HG03439 (cell line): ENCODE results near the gene TAB3.

Experiments used
- ATAC-seq: cut with Tn5 transposase; IDR thresholded peaks from one replicate; pipeline ENCODE4 v1.9.1; 2021; ENCODE audit warnings: mild to moderate bottlenecking, moderate library complexity; ENCODE audit not compliant: unreplicated experiment

The TAB3 gene, protein sequence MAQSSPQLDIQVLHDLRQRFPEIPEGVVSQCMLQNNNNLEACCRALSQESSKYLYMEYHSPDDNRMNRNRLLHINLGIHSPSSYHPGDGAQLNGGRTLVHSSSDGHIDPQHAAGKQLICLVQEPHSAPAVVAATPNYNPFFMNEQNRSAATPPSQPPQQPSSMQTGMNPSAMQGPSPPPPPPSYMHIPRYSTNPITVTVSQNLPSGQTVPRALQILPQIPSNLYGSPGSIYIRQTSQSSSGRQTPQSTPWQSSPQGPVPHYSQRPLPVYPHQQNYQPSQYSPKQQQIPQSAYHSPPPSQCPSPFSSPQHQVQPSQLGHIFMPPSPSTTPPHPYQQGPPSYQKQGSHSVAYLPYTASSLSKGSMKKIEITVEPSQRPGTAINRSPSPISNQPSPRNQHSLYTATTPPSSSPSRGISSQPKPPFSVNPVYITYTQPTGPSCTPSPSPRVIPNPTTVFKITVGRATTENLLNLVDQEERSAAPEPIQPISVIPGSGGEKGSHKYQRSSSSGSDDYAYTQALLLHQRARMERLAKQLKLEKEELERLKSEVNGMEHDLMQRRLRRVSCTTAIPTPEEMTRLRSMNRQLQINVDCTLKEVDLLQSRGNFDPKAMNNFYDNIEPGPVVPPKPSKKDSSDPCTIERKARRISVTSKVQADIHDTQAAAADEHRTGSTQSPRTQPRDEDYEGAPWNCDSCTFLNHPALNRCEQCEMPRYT

GRCh38 chrX:30889147-30890140 lies at the start of gene TAB3:
TSS of gene TAB3 (minus strand) at chrX:30889254. CDS start at chrX:30859588, 29,666 bp downstream.
- peak; percentile 93 for ATAC-seq

DNA sequence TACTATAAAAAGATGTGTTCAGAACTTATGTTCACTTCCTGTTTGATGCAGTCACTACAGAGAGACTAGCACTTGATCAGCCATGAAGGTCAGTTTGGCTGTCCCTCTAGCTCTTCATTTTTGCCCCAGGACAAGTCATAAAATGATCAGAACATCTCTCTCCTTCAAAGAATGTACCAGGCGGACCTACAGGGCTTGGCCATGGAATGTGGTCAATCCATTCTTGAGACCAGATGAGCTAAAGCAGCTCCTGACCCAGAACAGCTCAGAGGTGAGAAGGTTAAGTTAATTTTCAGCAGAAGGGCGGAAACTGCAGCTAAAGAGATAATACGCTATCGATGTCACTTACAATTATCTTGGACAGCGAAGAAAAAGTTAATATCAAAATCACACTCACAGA lies 49.2 kb upstream of the TAB3 start:
- no peak for ATAC-seq

- no peak for ATAC-seq
Observed at GRCh38 chrX:30935985-30936384, 46.9 kb upstream of the TAB3 start.

- ATAC-seq: no peak
Observed at GRCh38 chrX:30931920-30932319, 42.9 kb upstream of the TAB3 start.

DNA sequence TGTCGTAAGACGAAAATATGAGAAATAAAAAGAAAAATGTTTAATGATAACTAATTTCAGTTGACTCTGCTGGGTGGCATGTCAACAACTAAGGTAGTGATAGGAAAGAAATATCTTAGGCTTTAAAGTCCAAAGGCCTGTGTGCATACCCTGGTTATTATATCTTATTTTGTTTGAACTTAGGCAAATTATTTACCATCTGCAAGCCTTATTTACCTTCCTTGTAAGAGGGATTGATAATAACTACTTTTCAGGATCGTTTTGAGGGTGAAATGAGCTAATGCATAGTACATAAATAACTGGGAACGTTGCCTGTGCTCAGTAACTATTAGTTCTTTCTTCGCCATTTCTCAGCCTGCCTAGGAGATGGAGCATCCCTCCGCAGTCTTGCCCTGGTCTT lies 41.6 kb upstream of the TAB3 start:
- no peak for ATAC-seq

GRCh38 chrX:30930143-30930542 lies 41.1 kb upstream of the TAB3 start:
- no peak for ATAC-seq

GRCh38 chrX:30920271-30920670 lies 31.2 kb upstream of the TAB3 start:
- ATAC-seq: no peak

- no peak for ATAC-seq
Observed at GRCh38 chrX:30918480-30918879, 29.4 kb upstream of the TAB3 start.

- no peak for ATAC-seq
Observed at GRCh38 chrX:30913492-30913891, 24.4 kb upstream of the TAB3 start.

DNA sequence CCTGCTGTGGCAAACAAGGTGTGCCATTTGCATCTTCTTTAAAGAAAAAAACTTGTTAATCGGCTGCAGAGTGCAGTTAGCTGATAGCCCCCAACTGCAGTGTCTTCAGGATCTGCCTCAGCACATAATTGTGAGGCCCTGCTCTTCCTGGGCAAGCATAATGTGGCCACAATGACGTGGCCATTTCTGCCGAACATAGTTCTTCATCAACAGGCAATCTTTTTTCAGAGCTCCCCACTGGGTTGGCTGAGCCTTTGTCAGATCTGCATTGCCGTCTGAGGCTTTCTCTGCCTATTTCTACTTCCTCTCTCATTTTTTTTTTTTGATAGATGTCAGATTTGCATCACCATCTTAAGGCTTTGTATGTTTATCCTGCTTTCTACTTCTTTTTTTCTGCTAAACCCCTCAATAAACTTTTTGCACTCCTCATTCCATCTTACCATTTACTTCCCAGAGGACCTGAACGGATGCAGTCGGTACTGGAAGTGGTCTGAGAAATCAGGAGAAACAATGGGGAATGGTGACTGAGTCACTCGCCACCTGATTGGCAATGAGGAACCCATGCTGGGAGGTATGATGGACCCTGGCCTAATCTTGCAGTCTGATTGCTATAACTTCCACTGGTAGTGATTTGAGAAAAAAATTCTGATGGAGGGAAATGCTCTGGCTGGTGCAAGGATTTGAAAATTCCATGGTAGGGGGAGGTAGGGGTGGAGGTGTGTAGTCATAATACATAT lies 21.2 kb upstream of the TAB3 start:
- no peak for ATAC-seq

- no peak for ATAC-seq
Observed at GRCh38 chrX:30906726-30907125, 17.7 kb upstream of the TAB3 start.

DNA sequence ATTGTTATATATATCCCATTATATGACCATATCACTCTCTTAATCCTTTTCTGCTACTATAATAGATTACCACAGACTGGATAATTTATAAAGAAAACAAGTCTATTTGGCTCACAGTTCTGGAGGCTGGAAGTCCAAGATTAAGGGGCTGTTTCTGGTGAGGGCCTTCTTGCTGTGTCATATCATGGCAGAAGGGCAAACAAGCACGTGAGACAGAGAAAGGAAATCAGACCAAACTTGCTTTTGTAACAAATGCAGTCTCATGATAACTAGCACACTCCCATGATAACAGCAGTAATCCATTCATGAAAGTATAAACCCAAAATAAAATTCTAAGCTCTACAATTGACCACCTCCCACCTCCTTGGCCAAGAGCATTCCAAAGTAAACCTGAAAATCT lies 16.3 kb upstream of the TAB3 start:
- no peak for ATAC-seq

GRCh38 chrX:30904632-30905031 lies 15.6 kb upstream of the TAB3 start:
- no peak for ATAC-seq

DNA sequence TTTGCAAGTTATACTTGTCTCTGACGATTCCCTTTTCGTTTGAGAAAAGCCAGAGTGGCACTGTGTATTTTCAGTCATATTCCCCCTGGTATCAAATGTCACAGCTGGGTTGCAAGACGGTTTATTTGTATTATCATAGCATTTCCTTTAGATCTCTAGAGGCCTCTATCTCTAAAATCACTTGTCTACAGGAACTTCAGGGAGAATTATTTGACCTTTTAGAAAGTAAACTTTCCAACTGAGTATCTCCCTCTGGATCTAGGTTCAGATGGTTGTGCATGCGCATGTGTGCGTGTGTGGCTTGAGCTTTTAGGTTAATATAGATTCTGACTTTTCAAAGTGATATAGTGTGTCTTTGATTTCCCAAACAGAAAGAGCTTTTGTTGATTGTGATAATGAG lies 15.1 kb upstream of the TAB3 start:
- ATAC-seq: no peak

DNA sequence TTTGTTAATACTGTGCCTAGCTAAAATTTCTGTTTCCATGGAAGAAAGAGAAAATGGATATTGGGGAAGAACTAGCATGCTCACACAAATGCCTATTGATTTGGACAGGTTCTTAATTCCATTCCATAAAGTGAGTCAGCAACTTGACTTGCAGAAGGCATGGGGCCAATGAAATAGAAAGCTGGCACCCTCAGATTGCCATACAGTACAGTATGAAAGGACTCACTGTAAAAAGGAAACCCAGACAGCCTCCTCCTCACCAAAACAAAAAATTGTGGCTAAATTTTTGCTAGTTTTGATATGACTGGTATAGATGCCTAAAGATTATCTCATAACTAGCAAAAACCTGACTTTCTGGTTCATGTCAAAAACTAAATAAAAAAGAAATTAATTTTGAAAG lies 11.2 kb upstream of the TAB3 start:
- ATAC-seq: no peak

DNA sequence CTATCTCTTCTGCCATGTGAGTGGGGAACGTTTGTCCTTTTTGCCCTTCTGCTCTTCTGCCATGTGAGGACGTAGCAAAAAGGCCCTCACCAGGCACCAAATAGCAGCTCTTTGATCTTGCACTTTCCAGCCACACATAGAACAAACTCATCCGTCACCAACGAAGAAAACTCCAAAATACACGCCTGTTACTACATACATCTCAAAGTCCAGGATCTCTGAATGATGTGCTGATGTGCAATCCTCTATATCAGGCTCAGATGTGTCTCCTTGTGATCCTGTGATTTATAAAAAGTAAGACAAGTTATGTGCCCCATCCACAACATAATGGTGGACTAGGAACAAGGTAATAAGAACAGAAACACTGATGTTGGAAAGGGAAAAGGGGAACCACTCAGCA lies 9.8 kb upstream of the TAB3 start:
- no peak for ATAC-seq

- no peak for ATAC-seq
Observed at GRCh38 chrX:30895370-30895769, 6.3 kb upstream of the TAB3 start.

- no peak for ATAC-seq
Observed at GRCh38 chrX:30893206-30893605, 4.2 kb upstream of the TAB3 start.

GRCh38 chrX:30892591-30892990 lies 3.5 kb upstream of the TAB3 start:
- ATAC-seq: no peak

GRCh38 chrX:30888526-30889146 lies 418 bp downstream of the TAB3 start:
- ATAC-seq: peak; percentile 32
